Measurements from ENCODE around the gene EIF5A2.
"Not testable (repeated sequence)": the region's sequence is repeated elsewhere in the genome, so short reads cannot be mapped to it uniquely, and the experiment has no call there.

The EIF5A2 gene

GRCh38 chr3:170896781-170897180 is 11.7 kb downstream of the EIF5A2 start:
- no peak for DNase-seq (ENCODE audit: low read depth in 2 of 2)

GRCh38 chr3:170896333-170896732 is 12.1 kb downstream of the EIF5A2 start:
- DNase-seq (ENCODE audit: low read depth in 2 of 2): not testable (repeated sequence)

GRCh38 chr3:170893895-170894294 is 14.5 kb downstream of the EIF5A2 start:
- DNase-seq (ENCODE audit: low read depth in 2 of 2): no peak

- DNase-seq (ENCODE audit: low read depth in 2 of 2): no peak
These were observed 18.8 kb downstream of the EIF5A2 start for GRCh38 chr3:170889630-170890029.

- DNase-seq (ENCODE audit: low read depth in 2 of 2): no peak
These were observed 19.3 kb downstream of the EIF5A2 start for GRCh38 chr3:170889132-170889531.

- DNase-seq (ENCODE audit: low read depth in 2 of 2): not testable (repeated sequence)
These were observed 24.1 kb downstream of the EIF5A2 start for GRCh38 chr3:170884109-170884930.

- DNase-seq (ENCODE audit: low read depth in 2 of 2): not testable (repeated sequence)
These were observed 29.7 kb downstream of the EIF5A2 start for GRCh38 chr3:170878688-170879087.

GRCh38 chr3:170877311-170877710 is 31.1 kb downstream of the EIF5A2 start:
- DNase-seq (ENCODE audit: low read depth in 2 of 2): not testable (repeated sequence)

- no peak for DNase-seq (ENCODE audit: low read depth in 2 of 2)
These were observed 31.9 kb downstream of the EIF5A2 start for GRCh38 chr3:170876537-170876936.

- peak; percentile 86 to 90 for DNase-seq (ENCODE audit: low read depth in 2 of 2)
These were observed 38.5 kb downstream of the EIF5A2 start, which contains the start of gene RPL22L1 for GRCh38 chr3:170869645-170870593. Gene RPL22L1, minus strand, starts transcription at chr3:170870195. Its CDS starts 28 bp downstream, at chr3:170870167.

- DNase-seq (ENCODE audit: low read depth in 2 of 2): no peak
These were observed 39.2 kb downstream of the EIF5A2 start for GRCh38 chr3:170869239-170869590.

GRCh38 chr3:170868577-170869238 is 39.7 kb downstream of the EIF5A2 start:
- no peak for DNase-seq (ENCODE audit: low read depth in 2 of 2)

- DNase-seq (ENCODE audit: low read depth in 2 of 2): no peak
These were observed 41.1 kb downstream of the EIF5A2 start for GRCh38 chr3:170867143-170867937.

GRCh38 chr3:170866499-170866898 is 41.9 kb downstream of the EIF5A2 start:
- no peak for DNase-seq (ENCODE audit: low read depth in 2 of 2)

GRCh38 chr3:170865209-170866094 is 43.0 kb downstream of the EIF5A2 start:
- DNase-seq (ENCODE audit: low read depth in 2 of 2): no peak

- DNase-seq (ENCODE audit: low read depth in 2 of 2): no peak
These were observed 43.8 kb downstream of the EIF5A2 start for GRCh38 chr3:170864525-170865208.

GRCh38 chr3:170863816-170864215 is 44.6 kb downstream of the EIF5A2 start:
- DNase-seq (ENCODE audit: low read depth in 2 of 2): no peak

- DNase-seq (ENCODE audit: low read depth in 2 of 2): no peak
These were observed 45.6 kb downstream of the EIF5A2 start for GRCh38 chr3:170862618-170863374.

GRCh38 chr3:170858599-170858998 is 49.8 kb downstream of the EIF5A2 start:
- DNase-seq (ENCODE audit: low read depth in 2 of 2): no peak

All from stimulated activated CD4-positive, alpha-beta T cell treated with anti-CD3 and anti-CD28 coated beads, Interleukin-4, amount 100 ng/mL, for 48 hours (primary cell).